ENCODE measurements around the gene HES4.
"Not testable (repeated sequence)": the region's sequence is repeated elsewhere in the genome, so short reads cannot be mapped to it uniquely, and the experiment has no call there.

HES4 gene

GRCh38 chr1:997993-998744, 1.7 kb downstream of the HES4 start:
- no peak for DNase-seq (ENCODE audit: low read depth, low spot score)

GRCh38 chr1:997713-997992, 2.2 kb downstream of the HES4 start:
- no peak for DNase-seq (ENCODE audit: low read depth, low spot score)

GRCh38 chr1:996851-997712, 2.8 kb downstream of the HES4 start:
- no peak for DNase-seq (ENCODE audit: low read depth, low spot score)

GRCh38 chr1:995665-996633, 3.9 kb downstream of the HES4 start:
- no peak for DNase-seq (ENCODE audit: low read depth, low spot score)

GRCh38 chr1:994546-994945, 5.4 kb downstream of the HES4 start:
- not testable (repeated sequence) for DNase-seq (ENCODE audit: low read depth, low spot score)

GRCh38 chr1:993379-993995, 6.4 kb downstream of the HES4 start:
- no peak for DNase-seq (ENCODE audit: low read depth, low spot score)

GRCh38 chr1:992362-992761, 7.5 kb downstream of the HES4 start:
- no peak for DNase-seq (ENCODE audit: low read depth, low spot score)

- DNase-seq (ENCODE audit: low read depth, low spot score): no peak
Measured at GRCh38 chr1:991895-992294, 8.0 kb downstream of the HES4 start.

GRCh38 chr1:991275-991674, 8.6 kb downstream of the HES4 start:
- DNase-seq (ENCODE audit: low read depth, low spot score): not testable (repeated sequence)

- DNase-seq (ENCODE audit: low read depth, low spot score): not testable (repeated sequence)
Measured at GRCh38 chr1:988061-988460, 11.8 kb downstream of the HES4 start.

- no peak for DNase-seq (ENCODE audit: low read depth, low spot score)
Measured at GRCh38 chr1:985126-985525, 14.8 kb downstream of the HES4 start.

GRCh38 chr1:984476-984814, 15.5 kb downstream of the HES4 start:
- DNase-seq (ENCODE audit: low read depth, low spot score): no peak

- DNase-seq (ENCODE audit: low read depth, low spot score): no peak
Measured at GRCh38 chr1:983798-984475, 16.0 kb downstream of the HES4 start.

GRCh38 chr1:982765-983436, 17.0 kb downstream of the HES4 start:
- DNase-seq (ENCODE audit: low read depth, low spot score): no peak

GRCh38 chr1:981955-982558, 17.8 kb downstream of the HES4 start, which contains the start of gene PERM1:
Gene PERM1 (minus strand): TSS chr1:982093. CDS start chr1:981029, 1,064 bp downstream.
- no peak for DNase-seq (ENCODE audit: low read depth, low spot score)

GRCh38 chr1:981491-981954, 18.4 kb downstream of the HES4 start:
- no peak for DNase-seq (ENCODE audit: low read depth, low spot score)

GRCh38 chr1:980602-981395, 19.1 kb downstream of the HES4 start:
- no peak for DNase-seq (ENCODE audit: low read depth, low spot score)

GRCh38 chr1:980137-980571, 19.7 kb downstream of the HES4 start:
- no peak for DNase-seq (ENCODE audit: low read depth, low spot score)

- no peak for DNase-seq (ENCODE audit: low read depth, low spot score)
Measured at GRCh38 chr1:979744-980072, 20.2 kb downstream of the HES4 start.
